Measurements from ENCODE around the gene OR2B2.
"Not testable (repeated sequence)": the region's sequence is repeated elsewhere in the genome, so short reads cannot be mapped to it uniquely, and the experiment has no call there.

Gene OR2B2

GRCh38 chr6:27931209-27931608 lies 19.0 kb upstream of the OR2B2 start:
- no peak overlapping the region for H3K4me3 ChIP-seq (ENCODE audit: control insufficient read depth in 1 of 7, extremely low read depth in 1 of 7, insufficient read depth in 4 of 7, low read depth in 2 of 7, low read length in 6 of 7)
- H3K4me1 ChIP-seq (ENCODE audit: control extremely low read depth in 1 of 4, control insufficient read depth in 4 of 4, insufficient read depth in 4 of 4, low read length in 3 of 4): no peaks in the 10 kb centered on the region
- no peak for DNase-seq
- H3K36me3 ChIP-seq (ENCODE audit: control insufficient read depth in 4 of 4, insufficient read depth in 4 of 4, low read length in 3 of 4): no peaks in the 10 kb centered on the region
- WGBS (ENCODE audit: insufficient coverage): no CpG with 5 or more reads among the region's 2 CpGs
- peaks cover 0 to 3% (median 0%) of the 10 kb centered on the region in 5 experiments for H3K27me3 ChIP-seq (replicated peaks in 2 of 5; ENCODE audit: control insufficient read depth in 4 of 5, insufficient read depth in 5 of 5, low read length in 4 of 5)
- CTCF ChIA-PET: interaction anchor here (1.0 kb wide), 1 partner anchor 8 kb away, joined by 3 read pairs; no protein-coding TSS in a partner anchor
- POLR2A ChIA-PET: no interaction called here
- no peak overlapping the region for H3K27ac ChIP-seq (ENCODE audit: insufficient read depth in 1 of 2, low read depth in 1 of 2, low read length in 2 of 2, poor library complexity in 1 of 2, severe bottlenecking in 2 of 2)
- H3K9me3 ChIP-seq (ENCODE audit: control extremely low read depth in 1 of 5, control insufficient read depth in 4 of 5, insufficient read depth in 2 of 5, low read depth in 1 of 5, low read length in 4 of 5): peaks cover 0 to 3% (median 0%) of the 10 kb centered on the region in 5 experiments

- CTCF ChIA-PET; H3K4me1 ChIP-seq (ENCODE audit: control extremely low read depth in 1 of 4, control insufficient read depth in 4 of 4, insufficient read depth in 4 of 4, low read length in 3 of 4); H3K36me3 ChIP-seq (ENCODE audit: control insufficient read depth in 4 of 4, insufficient read depth in 4 of 4, low read length in 3 of 4); H3K9me3 ChIP-seq (ENCODE audit: control extremely low read depth in 1 of 5, control insufficient read depth in 4 of 5, insufficient read depth in 2 of 5, low read depth in 1 of 5, low read length in 4 of 5); POLR2A ChIA-PET; H3K27ac ChIP-seq (ENCODE audit: insufficient read depth in 1 of 2, low read depth in 1 of 2, low read length in 2 of 2, poor library complexity in 1 of 2, severe bottlenecking in 2 of 2); H3K27me3 ChIP-seq (replicated peaks in 2 of 5; ENCODE audit: control insufficient read depth in 4 of 5, insufficient read depth in 5 of 5, low read length in 4 of 5); H3K4me3 ChIP-seq (ENCODE audit: control insufficient read depth in 1 of 7, extremely low read depth in 1 of 7, insufficient read depth in 4 of 7, low read depth in 2 of 7, low read length in 6 of 7); DNase-seq: not testable (repeated sequence)
- WGBS (ENCODE audit: insufficient coverage): 100% methylated on average over 4 of the region's 5 CpGs
Observed at GRCh38 chr6:27929930-27930329, 17.7 kb upstream of the OR2B2 start.

- H3K4me1 ChIP-seq (ENCODE audit: control extremely low read depth in 1 of 4, control insufficient read depth in 4 of 4, insufficient read depth in 4 of 4, low read length in 3 of 4); H3K4me3 ChIP-seq (ENCODE audit: control insufficient read depth in 1 of 7, extremely low read depth in 1 of 7, insufficient read depth in 4 of 7, low read depth in 2 of 7, low read length in 6 of 7); H3K36me3 ChIP-seq (ENCODE audit: control insufficient read depth in 4 of 4, insufficient read depth in 4 of 4, low read length in 3 of 4); POLR2A ChIA-PET; DNase-seq; H3K9me3 ChIP-seq (ENCODE audit: control extremely low read depth in 1 of 5, control insufficient read depth in 4 of 5, insufficient read depth in 2 of 5, low read depth in 1 of 5, low read length in 4 of 5); H3K27ac ChIP-seq (ENCODE audit: insufficient read depth in 1 of 2, low read depth in 1 of 2, low read length in 2 of 2, poor library complexity in 1 of 2, severe bottlenecking in 2 of 2); CTCF ChIA-PET; H3K27me3 ChIP-seq (replicated peaks in 2 of 5; ENCODE audit: control insufficient read depth in 4 of 5, insufficient read depth in 5 of 5, low read length in 4 of 5): not testable (repeated sequence)
- WGBS (ENCODE audit: insufficient coverage): no CpG with 5 or more reads among the region's 2 CpGs
Observed at GRCh38 chr6:27928041-27928440, 15.8 kb upstream of the OR2B2 start.

GRCh38 chr6:27924179-27924578 lies 12.0 kb upstream of the OR2B2 start:
- DNase-seq: no peak
- CTCF ChIA-PET: no interaction called here
- Histone ChIP-seq H3K27me3 (replicated peaks in 2 of 5; ENCODE audit: control insufficient read depth in 4 of 5, insufficient read depth in 5 of 5, low read length in 4 of 5) (peaks cover 0 to 2% (median 0%) of the 10 kb centered on the region in 5 experiments), H3K4me3 (ENCODE audit: control insufficient read depth in 1 of 7, extremely low read depth in 1 of 7, insufficient read depth in 4 of 7, low read depth in 2 of 7, low read length in 6 of 7) (no peak overlapping the region), H3K4me1 (ENCODE audit: control extremely low read depth in 1 of 4, control insufficient read depth in 4 of 4, insufficient read depth in 4 of 4, low read length in 3 of 4) (no peaks in the 10 kb centered on the region), H3K27ac (ENCODE audit: insufficient read depth in 1 of 2, low read depth in 1 of 2, low read length in 2 of 2, poor library complexity in 1 of 2, severe bottlenecking in 2 of 2) (no peak overlapping the region), H3K9me3 (ENCODE audit: control extremely low read depth in 1 of 5, control insufficient read depth in 4 of 5, insufficient read depth in 2 of 5, low read depth in 1 of 5, low read length in 4 of 5) (no peaks in the 10 kb centered on the region), H3K36me3 (ENCODE audit: control insufficient read depth in 4 of 4, insufficient read depth in 4 of 4, low read length in 3 of 4) (no peaks in the 10 kb centered on the region)
- POLR2A ChIA-PET: interaction anchor here (0.6 kb wide), 1 partner anchor 22 kb away, joined by 3 read pairs; no protein-coding TSS in a partner anchor
- WGBS (ENCODE audit: insufficient coverage): 100% methylated on average over 6 of the region's 6 CpGs

GRCh38 chr6:27922949-27923348 lies 10.8 kb upstream of the OR2B2 start:
- Histone ChIP-seq H3K4me1 (ENCODE audit: control extremely low read depth in 1 of 4, control insufficient read depth in 4 of 4, insufficient read depth in 4 of 4, low read length in 3 of 4) (no peaks in the 10 kb centered on the region), H3K27ac (ENCODE audit: insufficient read depth in 1 of 2, low read depth in 1 of 2, low read length in 2 of 2, poor library complexity in 1 of 2, severe bottlenecking in 2 of 2) (no peak overlapping the region), H3K9me3 (ENCODE audit: control extremely low read depth in 1 of 5, control insufficient read depth in 4 of 5, insufficient read depth in 2 of 5, low read depth in 1 of 5, low read length in 4 of 5) (no peaks in the 10 kb centered on the region), H3K36me3 (ENCODE audit: control insufficient read depth in 4 of 4, insufficient read depth in 4 of 4, low read length in 3 of 4) (no peaks in the 10 kb centered on the region), H3K27me3 (replicated peaks in 2 of 5; ENCODE audit: control insufficient read depth in 4 of 5, insufficient read depth in 5 of 5, low read length in 4 of 5) (peaks cover 0 to 2% (median 0%) of the 10 kb centered on the region in 5 experiments), H3K4me3 (ENCODE audit: control insufficient read depth in 1 of 7, extremely low read depth in 1 of 7, insufficient read depth in 4 of 7, low read depth in 2 of 7, low read length in 6 of 7) (no peak overlapping the region)
- POLR2A ChIA-PET: no interaction called here
- DNase-seq: no peak
- CTCF ChIA-PET: interaction anchor here (0.7 kb wide), 1 partner anchor 227 kb away, joined by 3 read pairs; no protein-coding TSS in a partner anchor

GRCh38 chr6:27908017-27908416 lies 4.2 kb downstream of the OR2B2 start:
- CTCF ChIA-PET: interaction anchor here (1.7 kb wide), 1 partner anchor 197 kb away, joined by 4 read pairs; no protein-coding TSS in a partner anchor
- no peak overlapping the region for H3K4me3 ChIP-seq (ENCODE audit: control insufficient read depth in 1 of 7, extremely low read depth in 1 of 7, insufficient read depth in 4 of 7, low read depth in 2 of 7, low read length in 6 of 7)
- POLR2A ChIA-PET: no interaction called here

GRCh38 chr6:27902335-27903314 lies 9.6 kb downstream of the OR2B2 start:
- Histone ChIP-seq H3K4me3 (ENCODE audit: control insufficient read depth in 1 of 7, extremely low read depth in 1 of 7, insufficient read depth in 4 of 7, low read depth in 2 of 7, low read length in 6 of 7) (peak overlapping the region; percentile 49 to 99 (median 85)), H3K27ac (ENCODE audit: insufficient read depth in 1 of 2, low read depth in 1 of 2, low read length in 2 of 2, poor library complexity in 1 of 2, severe bottlenecking in 2 of 2) (peak overlapping the region; percentile 80 to 96), H3K27me3 (replicated peaks in 2 of 5; ENCODE audit: control insufficient read depth in 4 of 5, insufficient read depth in 5 of 5, low read length in 4 of 5) (no peaks in the 10 kb centered on the region), H3K4me1 (ENCODE audit: control extremely low read depth in 1 of 4, control insufficient read depth in 4 of 4, insufficient read depth in 4 of 4, low read length in 3 of 4) (peaks cover 0 to 4% (median 3%) of the 10 kb centered on the region in 4 experiments), H3K9me3 (ENCODE audit: control extremely low read depth in 1 of 5, control insufficient read depth in 4 of 5, insufficient read depth in 2 of 5, low read depth in 1 of 5, low read length in 4 of 5) (no peaks in the 10 kb centered on the region), H3K36me3 (ENCODE audit: control insufficient read depth in 4 of 4, insufficient read depth in 4 of 4, low read length in 3 of 4) (no peaks in the 10 kb centered on the region)
- 0% methylated on average over 22 of the region's 38 CpGs for WGBS (ENCODE audit: insufficient coverage)
- ChIA-PET POLR2A (interaction anchor here (0.7 to 1.2 kb wide), 3 partner anchors 10 to 88 kb away, joined by 3 read pairs; a partner anchor contains a TSS), CTCF (interaction anchor here (0.6 to 1.2 kb wide), 3 partner anchors 9 to 150 kb away, joined by 3 to 4 read pairs (median 3); a partner anchor contains a TSS)
- DNase-seq: peak; percentile 86 to 92 (median 90)

More at GRCh38 chr6:27908017-27908416, 4.2 kb downstream of the OR2B2 start:
- H3K9me3 ChIP-seq (ENCODE audit: control extremely low read depth in 1 of 5, control insufficient read depth in 4 of 5, insufficient read depth in 2 of 5, low read depth in 1 of 5, low read length in 4 of 5): no peaks in the 10 kb centered on the region
- peaks cover 0 to 4% (median 3%) of the 10 kb centered on the region in 4 experiments for H3K4me1 ChIP-seq (ENCODE audit: control extremely low read depth in 1 of 4, control insufficient read depth in 4 of 4, insufficient read depth in 4 of 4, low read length in 3 of 4)
- peak in 1 of 3 donors; percentile 20 for DNase-seq
- H3K27ac ChIP-seq (ENCODE audit: insufficient read depth in 1 of 2, low read depth in 1 of 2, low read length in 2 of 2, poor library complexity in 1 of 2, severe bottlenecking in 2 of 2): no peak overlapping the region
- no peaks in the 10 kb centered on the region for H3K27me3 ChIP-seq (replicated peaks in 2 of 5; ENCODE audit: control insufficient read depth in 4 of 5, insufficient read depth in 5 of 5, low read length in 4 of 5)
- no peaks in the 10 kb centered on the region for H3K36me3 ChIP-seq (ENCODE audit: control insufficient read depth in 4 of 4, insufficient read depth in 4 of 4, low read length in 3 of 4)
- WGBS (ENCODE audit: insufficient coverage): no CpG with 5 or more reads among the region's 1 CpG

All from common myeloid progenitor, CD34-positive (primary cell).